A673 (cell line): ENCODE data around the gene CHGA. TPM values are rescaled to one million over a fixed set of nuclear protein-coding genes. Genes with fewer than 3 reads are reported as not detected.

Source experiments
- BruUV-seq: library from RNA; stranded (reverse); fragments of 400-500 nt; replicated peaks from 2 replicates; lab custom pipeline; 2021; lab: Mats Ljungman, UMichigan
- CTCF ChIA-PET: fragments of 300-600 bp; sonication (Branson Sonifier 250); formaldehyde crosslinking; loops from one replicate; lab custom pipeline; 2022; ENCODE audit warnings: antibody characterized with exemption; lab: Charles Lee
- POLR2A ChIA-PET: fragments of 300-600 bp; sonication (Branson Sonifier 250); formaldehyde crosslinking; loops from one replicate; lab custom pipeline; 2022; ENCODE audit warnings: antibody characterized with exemption; ENCODE audit not compliant: low non-redundant PET; lab: Charles Lee
- DNase-seq: peaks from one replicate; pipeline ENCODE4 v3.0.0-alpha.2; 2015; ENCODE audit warnings: low spot score
- H3K27ac ChIP-seq: fragments of 200-600 bp; sonication (generic); 2 replicates; pipeline ENCODE4 v1.5.1; 2016; ENCODE audit warnings: mixed run types, low read depth, mild to moderate bottlenecking, mixed read lengths, antibody characterized with exemption, low read length; ENCODE audit not compliant: poor library complexity, severe bottlenecking
- H3K27me3 ChIP-seq: fragments of 200-600 bp; sonication (generic); replicated peaks from 2 replicates; pipeline ENCODE4 v1.6.1; 2017; ENCODE audit warnings: mixed run types, low read depth, mild to moderate bottlenecking, mixed read lengths, antibody characterized with exemption, low read length; ENCODE audit not compliant: insufficient read depth, poor library complexity
- H3K36me3 ChIP-seq: fragments of 200-600 bp; sonication (generic); 2 replicates; pipeline ENCODE4 v1.6.1; 2016; ENCODE audit warnings: mixed run types, mild to moderate bottlenecking, mixed read lengths, antibody characterized with exemption, low read length; ENCODE audit not compliant: insufficient read depth, poor library complexity, severe bottlenecking
- H3K4me1 ChIP-seq: fragments of 200-600 bp; sonication (generic); 2 replicates; pipeline ENCODE4 v1.6.1; 2017; ENCODE audit warnings: mixed run types, mild to moderate bottlenecking, mixed read lengths, antibody characterized with exemption, low read length; ENCODE audit not compliant: insufficient read depth, poor library complexity, severe bottlenecking
- H3K4me3 ChIP-seq: fragments of 200-600 bp; sonication (generic); 2 replicates; pipeline ENCODE4 v1.5.1; 2016; ENCODE audit warnings: low read depth, mixed run types, mild to moderate bottlenecking, mixed read lengths, low read length; ENCODE audit not compliant: poor library complexity, severe bottlenecking
- H3K9me3 ChIP-seq: fragments of 200-600 bp; sonication (generic); 2 replicates; pipeline ENCODE4 v1.6.1; 2016; ENCODE audit warnings: mixed run types, low read depth, mild to moderate bottlenecking, mixed read lengths, antibody characterized with exemption, low read length; ENCODE audit not compliant: poor library complexity, severe bottlenecking
- EZH2 ChIP-seq: fragments of 200-600 bp; sonication (generic); IDR thresholded peaks from 2 replicates; pipeline ENCODE4 v1.6.1; 2017; ENCODE audit warnings: borderline replicate concordance, low read depth, mild to moderate bottlenecking, mixed read lengths, antibody characterized with exemption, low read length; ENCODE audit not compliant: poor library complexity, severe bottlenecking
- intact Hi-C: fragments of 100-400 bp; cut with micrococcal nuclease; formaldehyde crosslinking; loops from one replicate; pipeline ENCODE4 v1.10.0; 2022; ENCODE audit not compliant: unreplicated experiment
- total RNA-seq: library from RNA; stranded (reverse); gene quantifications from 2 replicates; pipeline ENCODE4 v1.2.3, GENCODE V29; 2021
- TF ChIP-seq, protein P1 (sequence below): fragments of 300-800, 200-600 bp; sonication (generic); conservative IDR thresholded peaks from 2 replicates; pipeline ENCODE4 v1.5.1; 2017; ENCODE audit warnings: low read depth, mild to moderate bottlenecking, antibody characterized with exemption, low read length, moderate library complexity, mixed read lengths

CHGA gene
- total RNA-seq, 1 experiment from 2014 or later, result 14.8 TPM

GRCh38 chr14:92961567-92961855 is 38.6 kb downstream of the CHGA start:
- H3K27ac ChIP-seq, result no peak overlapping the region
- no peaks in the 10 kb centered on the region for H3K4me1 ChIP-seq
- no TSS peak for BruUV-seq
- POLR2A ChIA-PET, result no interaction called here
- H3K4me3 ChIP-seq, result no peak overlapping the region
- CTCF ChIA-PET, result no interaction called here
- H3K9me3 ChIP-seq, result no peaks in the 10 kb centered on the region
- intact Hi-C loops, result no loop called here
- no peak for TF ChIP-seq EZH2
- TF ChIP-seq, protein P1, sequence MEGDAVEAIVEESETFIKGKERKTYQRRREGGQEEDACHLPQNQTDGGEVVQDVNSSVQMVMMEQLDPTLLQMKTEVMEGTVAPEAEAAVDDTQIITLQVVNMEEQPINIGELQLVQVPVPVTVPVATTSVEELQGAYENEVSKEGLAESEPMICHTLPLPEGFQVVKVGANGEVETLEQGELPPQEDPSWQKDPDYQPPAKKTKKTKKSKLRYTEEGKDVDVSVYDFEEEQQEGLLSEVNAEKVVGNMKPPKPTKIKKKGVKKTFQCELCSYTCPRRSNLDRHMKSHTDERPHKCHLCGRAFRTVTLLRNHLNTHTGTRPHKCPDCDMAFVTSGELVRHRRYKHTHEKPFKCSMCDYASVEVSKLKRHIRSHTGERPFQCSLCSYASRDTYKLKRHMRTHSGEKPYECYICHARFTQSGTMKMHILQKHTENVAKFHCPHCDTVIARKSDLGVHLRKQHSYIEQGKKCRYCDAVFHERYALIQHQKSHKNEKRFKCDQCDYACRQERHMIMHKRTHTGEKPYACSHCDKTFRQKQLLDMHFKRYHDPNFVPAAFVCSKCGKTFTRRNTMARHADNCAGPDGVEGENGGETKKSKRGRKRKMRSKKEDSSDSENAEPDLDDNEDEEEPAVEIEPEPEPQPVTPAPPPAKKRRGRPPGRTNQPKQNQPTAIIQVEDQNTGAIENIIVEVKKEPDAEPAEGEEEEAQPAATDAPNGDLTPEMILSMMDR, result no peak
- no peaks in the 10 kb centered on the region for H3K36me3 ChIP-seq
- no peak for DNase-seq
- H3K27me3 ChIP-seq, result no peaks in the 10 kb centered on the region

DNA sequence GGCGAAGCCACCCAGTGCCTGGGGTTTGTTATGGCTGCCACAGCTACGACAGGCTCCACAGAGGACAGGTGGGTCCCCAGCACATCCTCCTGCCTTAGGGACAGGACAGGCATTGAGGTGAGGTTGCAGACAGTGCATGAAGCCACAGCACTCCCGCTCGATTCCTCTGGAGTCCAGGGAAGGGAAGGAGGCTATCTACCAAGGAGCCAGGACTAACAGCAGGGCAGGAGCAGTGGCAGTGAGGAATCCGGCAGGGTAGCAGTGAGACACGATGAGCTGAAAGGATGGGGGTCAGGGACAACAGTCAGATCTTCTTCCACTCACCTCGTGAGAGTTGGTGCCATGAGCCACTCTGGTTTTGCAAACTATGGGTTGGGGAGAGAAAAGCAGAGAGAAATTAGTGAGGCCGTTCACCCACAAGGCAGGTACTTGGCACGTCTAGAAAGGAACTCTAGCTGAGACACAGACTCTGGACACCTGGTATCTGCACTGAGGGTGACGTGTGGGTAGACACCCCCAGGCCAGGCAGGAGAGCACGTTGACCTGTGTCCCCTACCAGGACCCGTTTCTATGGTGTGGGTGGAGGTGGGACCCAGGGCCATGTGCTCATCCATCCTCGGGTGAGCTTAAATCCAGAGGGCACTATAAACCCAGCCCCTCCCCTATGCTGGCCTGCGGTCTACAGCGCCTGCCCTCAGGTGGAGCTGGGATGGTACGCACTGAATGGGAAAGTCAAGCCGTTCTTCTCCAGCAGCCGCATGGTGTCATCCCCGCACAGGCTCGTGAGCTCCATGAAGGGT is 39.3 kb downstream of the CHGA start:
- no peak overlapping the region for H3K27ac ChIP-seq
- H3K4me1 ChIP-seq, result no peaks in the 10 kb centered on the region
- TF ChIP-seq, protein P1, result no peak
- TF ChIP-seq EZH2, result no peak
- no peaks in the 10 kb centered on the region for H3K36me3 ChIP-seq
- no peak overlapping the region for H3K4me3 ChIP-seq
- no peaks in the 10 kb centered on the region for H3K9me3 ChIP-seq
- ChIA-PET CTCF (no interaction called here), POLR2A (no interaction called here)
- no peaks in the 10 kb centered on the region for H3K27me3 ChIP-seq
- no peak for DNase-seq
- BruUV-seq, result no TSS peak
- intact Hi-C loops, result no loop called here

- no peak for DNase-seq
- H3K36me3 ChIP-seq, result no peaks in the 10 kb centered on the region
- no TSS peak for BruUV-seq
- ChIA-PET POLR2A (no interaction called here), CTCF (no interaction called here)
- no peak overlapping the region for H3K27ac ChIP-seq
- H3K4me3 ChIP-seq, result no peak overlapping the region
- TF ChIP-seq EZH2, result no peak
- TF ChIP-seq, protein P1, result no peak
- no peaks in the 10 kb centered on the region for H3K4me1 ChIP-seq
- intact Hi-C loops, result no loop called here
- no peaks in the 10 kb centered on the region for H3K27me3 ChIP-seq
- H3K9me3 ChIP-seq, result no peaks in the 10 kb centered on the region
These were observed 39.8 kb downstream of the CHGA start for GRCh38 chr14:92962831-92963095.
